Measurements from ENCODE around the gene SUPT5H. TPM values are rescaled to one million over a fixed set of nuclear protein-coding genes. Genes with fewer than 3 reads are reported as not detected.

The SUPT5H gene
- total and polyA plus RNA-seq, 8 donors = 93.6 to 152 (median 139) TPM

DNA sequence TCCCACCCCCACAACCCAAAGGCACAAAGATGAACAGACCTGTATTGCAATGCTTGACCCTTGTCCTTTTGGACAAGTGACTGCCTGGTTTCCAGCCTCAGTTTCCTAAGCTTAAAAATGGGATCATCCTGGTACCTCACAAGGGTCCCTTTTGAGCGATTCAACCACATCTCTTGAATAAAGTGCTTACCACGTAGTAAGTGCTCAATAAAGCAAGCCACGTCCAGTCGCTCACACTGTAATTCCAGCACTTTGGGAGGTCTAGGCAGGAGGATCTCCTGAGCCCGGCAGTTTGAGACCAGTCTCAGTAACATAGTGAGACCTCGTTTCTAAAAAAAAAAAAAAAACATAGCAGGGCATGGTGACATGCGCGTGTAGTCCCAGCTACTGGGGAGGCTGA lies 54.5 kb downstream of the SUPT5H start:
- DNase-seq (no peak), ATAC-seq (no peak)
- Histone ChIP-seq H3K4me3 (no peak overlapping the region), H3K27me3 (peaks cover 51 to 100% of the 10 kb centered on the region in 2 donors), H3K36me3 (no peaks in the 10 kb centered on the region), H3K27ac (no peak overlapping the region), H3K4me1 (peaks cover 8 to 24% of the 10 kb centered on the region in 2 donors), H3K9me3 (no peaks in the 10 kb centered on the region)
- TF ChIP-seq, protein P1, sequence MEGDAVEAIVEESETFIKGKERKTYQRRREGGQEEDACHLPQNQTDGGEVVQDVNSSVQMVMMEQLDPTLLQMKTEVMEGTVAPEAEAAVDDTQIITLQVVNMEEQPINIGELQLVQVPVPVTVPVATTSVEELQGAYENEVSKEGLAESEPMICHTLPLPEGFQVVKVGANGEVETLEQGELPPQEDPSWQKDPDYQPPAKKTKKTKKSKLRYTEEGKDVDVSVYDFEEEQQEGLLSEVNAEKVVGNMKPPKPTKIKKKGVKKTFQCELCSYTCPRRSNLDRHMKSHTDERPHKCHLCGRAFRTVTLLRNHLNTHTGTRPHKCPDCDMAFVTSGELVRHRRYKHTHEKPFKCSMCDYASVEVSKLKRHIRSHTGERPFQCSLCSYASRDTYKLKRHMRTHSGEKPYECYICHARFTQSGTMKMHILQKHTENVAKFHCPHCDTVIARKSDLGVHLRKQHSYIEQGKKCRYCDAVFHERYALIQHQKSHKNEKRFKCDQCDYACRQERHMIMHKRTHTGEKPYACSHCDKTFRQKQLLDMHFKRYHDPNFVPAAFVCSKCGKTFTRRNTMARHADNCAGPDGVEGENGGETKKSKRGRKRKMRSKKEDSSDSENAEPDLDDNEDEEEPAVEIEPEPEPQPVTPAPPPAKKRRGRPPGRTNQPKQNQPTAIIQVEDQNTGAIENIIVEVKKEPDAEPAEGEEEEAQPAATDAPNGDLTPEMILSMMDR (IDR thresholded peaks at IDR 0.05) = no peak
- intact Hi-C loops (cut with DNase I) = no loop called here

GRCh38 chr19:39500543-39500942 lies 55.2 kb downstream of the SUPT5H start:
- Histone ChIP-seq H3K4me3 (no peak overlapping the region), H3K27me3 (peaks cover 54 to 100% of the 10 kb centered on the region in 2 donors), H3K9me3 (no peaks in the 10 kb centered on the region), H3K4me1 (peaks cover 8 to 24% of the 10 kb centered on the region in 2 donors), H3K36me3 (no peaks in the 10 kb centered on the region), H3K27ac (no peak overlapping the region)
- no peak for ATAC-seq
- TF ChIP-seq, protein P1 (IDR thresholded peaks at IDR 0.05) = no peak
- intact Hi-C loops (cut with DNase I) = no loop called here
- DNase-seq = no peak

GRCh38 chr19:39501340-39501739 lies 56.0 kb downstream of the SUPT5H start:
- DNase-seq = no peak
- intact Hi-C loops (cut with DNase I) = no loop called here
- TF ChIP-seq, protein P1 (IDR thresholded peaks at IDR 0.05) = no peak
- Histone ChIP-seq H3K4me3 (no peak overlapping the region), H3K4me1 (peaks cover 8 to 24% of the 10 kb centered on the region in 2 donors), H3K36me3 (no peaks in the 10 kb centered on the region), H3K27ac (no peak overlapping the region), H3K9me3 (no peaks in the 10 kb centered on the region), H3K27me3 (peaks cover 62 to 100% of the 10 kb centered on the region in 2 donors)
- no peak for ATAC-seq

- no peak overlapping the region for H3K27ac ChIP-seq
- no peaks in the 10 kb centered on the region for H3K36me3 ChIP-seq
- no peak overlapping the region for H3K4me3 ChIP-seq
- H3K4me1 ChIP-seq = peaks cover 3 to 29% of the 10 kb centered on the region in 2 donors
- intact Hi-C loops (cut with DNase I) = no loop called here
- DNase-seq (peak in 3 of 4 donors; percentile 49 to 92 (median 74)), ATAC-seq (peak; percentile 91)
- H3K9me3 ChIP-seq = no peaks in the 10 kb centered on the region
- TF ChIP-seq, protein P1 (IDR thresholded peaks at IDR 0.05) = peak; percentile 81 to 92
- H3K27me3 ChIP-seq = peaks cover 60 to 100% of the 10 kb centered on the region in 2 donors
Observed at GRCh38 chr19:39502640-39503417, 57.4 kb downstream of the SUPT5H start.

DNA sequence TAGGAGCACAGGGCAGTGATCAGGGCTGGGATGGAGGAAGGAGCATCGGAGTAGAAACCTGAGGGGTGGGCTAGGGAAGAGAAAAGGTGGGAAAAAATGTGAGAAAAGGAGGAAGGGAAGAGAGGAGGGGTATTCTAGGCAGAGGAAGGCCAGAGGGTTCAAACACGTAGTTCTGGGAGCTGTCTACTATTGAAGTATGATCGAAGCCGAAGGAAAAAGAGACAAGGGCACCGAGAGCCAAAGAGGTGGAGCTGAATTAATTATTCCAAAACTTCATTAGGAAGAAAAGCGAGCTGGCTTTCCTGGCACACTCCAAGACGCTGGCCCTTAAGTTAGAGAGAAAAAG lies 61.2 kb downstream of the SUPT5H start:
- Histone ChIP-seq H3K4me3 (no peak overlapping the region), H3K9me3 (no peaks in the 10 kb centered on the region), H3K27me3 (peaks cover 38 to 99% of the 10 kb centered on the region in 2 donors), H3K36me3 (no peaks in the 10 kb centered on the region), H3K27ac (no peak overlapping the region), H3K4me1 (peaks cover 0 to 16% of the 10 kb centered on the region in 2 donors)
- ATAC-seq (no peak), DNase-seq (no peak)
- intact Hi-C loops (cut with DNase I) = no loop called here
- TF ChIP-seq, protein P1 (IDR thresholded peaks at IDR 0.05) = no peak

Measured in left lung (tissue), 10 donors.